Prostate gland (tissue), 2 donors: Measurements from ENCODE around the gene LPCAT1. TPM values are rescaled to one million over a fixed set of nuclear protein-coding genes. Genes with fewer than 3 reads are reported as not detected.

Experiments used
- DNase-seq: peaks from one replicate; pipeline ENCODE4 v3.0.0-alpha.2; 2019; ENCODE audit warnings: low spot score
- H3K27ac ChIP-seq, 2 donors: fragments of 200-600 bp; sonication (generic); 2 replicates each; pipeline ENCODE4 v1.5.1; 2017 to 2019
- H3K27me3 ChIP-seq: fragments of 200-600 bp; sonication (generic); replicated peaks from 2 replicates; pipeline ENCODE4 v1.5.1; 2019; ENCODE audit not compliant: insufficient read depth
- H3K36me3 ChIP-seq, 2 donors: fragments of 200-600 bp; sonication (generic); 1 replicate in 1 of 2; 2 replicates in 1 of 2; pipeline versions ENCODE4 v1.5.1 to v1.8.1; 2017 to 2019
- H3K4me1 ChIP-seq: fragments of 200-600 bp; sonication (generic); replicated peaks from 2 replicates; pipeline ENCODE4 v1.5.1; 2019
- H3K4me3 ChIP-seq, 2 donors: fragments of 200-600 bp; sonication (generic); 2 replicates each; pipeline ENCODE4 v1.5.1; 2017 to 2019
- H3K9me3 ChIP-seq: fragments of 200-600 bp; sonication (generic); 2 replicates; pipeline ENCODE4 v1.5.1; 2017
- CTCF ChIP-seq, 4 experiments: fragments of 200-600 bp in 2 of 4; fragments of 450-650 bp in 2 of 4; sonication (generic) in 2 of 4; IDR thresholded peaks; 1 replicate in 3 of 4; 2 replicates in 1 of 4; pipeline ENCODE4 v1.5.1; 2016 to 2019; ENCODE audit warnings: antibody characterized with exemption in 4 of 4, mild to moderate bottlenecking in 2 of 4, moderate library complexity in 2 of 4
- POLR2A ChIP-seq: fragments of 450-650 bp; IDR thresholded peaks from one replicate; pipeline ENCODE4 v1.6.1; 2016; ENCODE audit warnings: antibody characterized with exemption, mild to moderate bottlenecking
- POLR2AphosphoS5 ChIP-seq: sonication (generic); formaldehyde crosslinking; IDR thresholded peaks from one replicate; pipeline ENCODE4 v1.6.1; 2017; ENCODE audit warnings: antibody characterized with exemption
- WGBS: methylation state at CpG from one replicate; pipeline ENCODE4 v1.1.5; 2018; 5-methylcytosine and 5-hydroxymethylcytosine counted together
- intact Hi-C: fragments of 100-400 bp; cut with DNase I; formaldehyde crosslinking; loops from one replicate; pipeline ENCODE4 v1.14.2; 2022
- total RNA-seq, 2 donors: library from RNA; depleted of rRNA; stranded (reverse); fragments of >200 nt; gene quantifications; one replicate each; pipeline ENCODE4 v1.1.0, GENCODE V29; 2016

The LPCAT1 gene
- total RNA-seq, 2 donors from 2014 or later = 22.6 to 23.9 TPM

GRCh38 chr5:1436681-1437080 is 87.1 kb downstream of the LPCAT1 start:
- no peak for DNase-seq
- H3K36me3 ChIP-seq = no peaks in the 10 kb centered on the region
- peaks cover 8% of the 10 kb centered on the region for H3K27me3 ChIP-seq
- H3K9me3 ChIP-seq = no peaks in the 10 kb centered on the region
- no peak overlapping the region for H3K27ac ChIP-seq
- TF ChIP-seq POLR2A (no peak), POLR2AphosphoS5 (no peak), CTCF (IDR thresholded peaks at IDR 0.05) (no peak)
- WGBS = 90% methylated on average over 16 of the region's 16 CpGs
- intact Hi-C loops = no loop called here
- H3K4me1 ChIP-seq = no peaks in the 10 kb centered on the region
- H3K4me3 ChIP-seq = no peak overlapping the region

GRCh38 chr5:1436036-1436435 is 87.7 kb downstream of the LPCAT1 start:
- no peak for TF ChIP-seq POLR2AphosphoS5
- TF ChIP-seq CTCF (IDR thresholded peaks at IDR 0.05) = no peak
- no peak for TF ChIP-seq POLR2A
- no peak for DNase-seq
- Histone ChIP-seq H3K27me3 (peaks cover 1% of the 10 kb centered on the region), H3K27ac (no peak overlapping the region), H3K9me3 (no peaks in the 10 kb centered on the region), H3K36me3 (no peaks in the 10 kb centered on the region), H3K4me3 (no peak overlapping the region), H3K4me1 (no peaks in the 10 kb centered on the region)
- WGBS = 82% methylated on average over 10 of the region's 10 CpGs
- intact Hi-C loops = no loop called here

GRCh38 chr5:1435369-1435768 is 88.4 kb downstream of the LPCAT1 start:
- no peaks in the 10 kb centered on the region for H3K4me1 ChIP-seq
- H3K36me3 ChIP-seq = no peaks in the 10 kb centered on the region
- H3K4me3 ChIP-seq = no peak overlapping the region
- H3K27me3 ChIP-seq = no peaks in the 10 kb centered on the region
- DNase-seq = no peak
- no peak overlapping the region for H3K27ac ChIP-seq
- intact Hi-C loops = no loop called here
- H3K9me3 ChIP-seq = no peaks in the 10 kb centered on the region
- 90% methylated on average over 2 of the region's 2 CpGs for whole genome bisulfite sequencing
- no peak for TF ChIP-seq CTCF (IDR thresholded peaks at IDR 0.05)
- no peak for TF ChIP-seq POLR2AphosphoS5
- TF ChIP-seq POLR2A = no peak

DNA sequence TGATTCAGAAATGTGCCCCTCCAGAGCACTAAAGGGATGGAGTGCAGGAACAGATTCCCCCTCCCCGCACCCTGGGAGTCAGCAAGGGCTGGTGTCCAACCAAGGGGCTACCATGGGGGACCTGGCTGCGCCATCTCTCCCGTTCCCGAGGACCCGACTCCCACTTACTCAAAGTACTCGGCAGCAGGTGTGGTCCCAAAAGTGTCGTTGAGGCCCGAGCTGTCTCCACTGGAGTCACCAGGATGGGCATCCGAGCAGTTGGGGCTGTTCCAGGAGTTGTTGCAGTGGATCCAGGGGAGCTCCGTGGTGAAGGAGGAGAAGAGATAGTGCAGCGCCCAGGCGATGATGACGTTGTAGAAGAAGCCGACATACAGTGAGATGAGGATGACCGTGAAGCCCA is 91.5 kb downstream of the LPCAT1 start:
- no peak overlapping the region for H3K27ac ChIP-seq
- no peaks in the 10 kb centered on the region for H3K4me1 ChIP-seq
- no peak overlapping the region for H3K4me3 ChIP-seq
- WGBS = 93% methylated on average over 15 of the region's 15 CpGs
- no peaks in the 10 kb centered on the region for H3K9me3 ChIP-seq
- no peaks in the 10 kb centered on the region for H3K27me3 ChIP-seq
- no peak for DNase-seq
- intact Hi-C loops = no loop called here
- TF ChIP-seq POLR2A (no peak), POLR2AphosphoS5 (no peak), CTCF (IDR thresholded peaks at IDR 0.05) (no peak)
- no peaks in the 10 kb centered on the region for H3K36me3 ChIP-seq

DNA sequence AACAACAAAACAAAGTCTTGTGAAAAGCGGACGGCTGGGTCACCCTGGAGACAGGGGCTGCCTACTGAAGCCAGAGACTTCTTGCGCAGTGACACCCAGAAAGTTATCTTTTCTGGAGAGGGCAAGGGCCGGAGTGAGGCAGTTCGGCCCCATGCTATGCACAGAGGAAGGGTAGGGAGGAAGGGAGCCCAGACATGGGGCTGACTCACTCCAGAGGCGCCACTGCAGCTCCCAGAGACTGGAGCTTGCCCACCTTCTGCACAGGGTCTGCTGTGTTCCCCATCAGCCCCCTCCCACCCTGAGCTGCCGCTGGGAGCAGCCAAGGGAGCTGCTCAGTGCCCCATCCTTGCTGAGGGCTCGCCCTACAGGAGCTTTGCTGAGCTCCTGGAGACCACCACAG is 91.9 kb downstream of the LPCAT1 start:
- no peaks in the 10 kb centered on the region for H3K27me3 ChIP-seq
- H3K4me3 ChIP-seq = no peak overlapping the region
- intact Hi-C loops = no loop called here
- H3K4me1 ChIP-seq = no peaks in the 10 kb centered on the region
- no peak overlapping the region for H3K27ac ChIP-seq
- no peak for DNase-seq
- TF ChIP-seq POLR2AphosphoS5 (no peak), POLR2A (no peak), CTCF (IDR thresholded peaks at IDR 0.05) (no peak)
- 91% methylated on average over 8 of the region's 8 CpGs for WGBS
- no peaks in the 10 kb centered on the region for H3K36me3 ChIP-seq
- no peaks in the 10 kb centered on the region for H3K9me3 ChIP-seq
